ENCODE data around the gene ADAMTSL5.

- TF ChIP-seq POLR2AphosphoS5 (IDR thresholded peaks at IDR 0.05; ENCODE audit: low read depth, low read length), result no peak
- TF ChIP-seq TAF1 (IDR thresholded peaks at IDR 0.05; ENCODE audit: low read depth, low read length), result no peak
- TF ChIP-seq POLR2A (IDR thresholded peaks at IDR 0.05; ENCODE audit: low read depth, low read length), result no peak
- no peak for TF ChIP-seq POU2F2 (IDR thresholded peaks at IDR 0.05; ENCODE audit: low read depth, low read length)
- TF ChIP-seq PAX5 (IDR thresholded peaks at IDR 0.05; ENCODE audit: insufficient read depth, low read length, severe bottlenecking), result no peak
- TF ChIP-seq SPI1 (IDR thresholded peaks at IDR 0.05; ENCODE audit: low read depth, low read length), result no peak
Observed at GRCh38 chr19:1526066-1526778, 13.4 kb upstream of the ADAMTSL5 start.
